ENCODE results near the gene STH. TPM values are rescaled to one million over a fixed set of nuclear protein-coding genes. Genes with fewer than 3 reads are reported as not detected.

Gene STH
- total RNA-seq, 1 experiment from 2014 or later: not detected

DNA sequence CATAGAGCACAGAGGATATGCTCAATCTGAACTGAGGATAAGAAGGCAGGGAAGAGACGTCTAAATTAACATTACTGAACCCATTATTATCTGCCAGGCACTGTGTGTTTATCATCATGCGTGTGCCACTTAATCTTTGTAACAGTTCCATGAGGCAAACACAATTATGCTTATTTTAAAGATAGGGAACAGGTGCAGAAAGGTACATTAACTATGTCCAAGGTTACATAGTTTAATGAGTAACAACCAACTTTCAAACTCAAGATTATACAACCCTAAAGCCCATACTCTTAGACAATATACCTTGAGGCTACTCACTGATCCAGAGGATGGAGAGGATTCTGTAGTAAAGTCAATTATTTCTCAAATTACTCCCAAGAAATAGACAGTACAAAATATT is 43.2 kb downstream of the STH start:
- ChIA-PET CTCF (no interaction called here), POLR2A (no interaction called here)
- no peak overlapping the region for H3K4me3 ChIP-seq (ENCODE audit: low read depth, low read length)
- H3K4me1 ChIP-seq: no peaks in the 10 kb centered on the region
- H3K9me3 Mint-ChIP-seq (ENCODE audit: unreplicated experiment): no peaks in the 10 kb centered on the region
- no peaks in the 10 kb centered on the region for H3K27me3 ChIP-seq (replicated peaks; ENCODE audit: control insufficient read depth, insufficient read depth, low read length)
- peaks cover 13% of the 10 kb centered on the region for H3K36me3 ChIP-seq (ENCODE audit: control insufficient read depth, insufficient read depth, low read length)
- H3K4me1 Mint-ChIP-seq (ENCODE audit: low read depth, unreplicated experiment): peaks cover 18% of the 10 kb centered on the region
- intact Hi-C loops (cut with micrococcal nuclease; ENCODE audit: unreplicated experiment): no loop called here
- no peaks in the 10 kb centered on the region for H3K27me3 Mint-ChIP-seq (ENCODE audit: insufficient read depth, unreplicated experiment)
- H3K36me3 Mint-ChIP-seq (ENCODE audit: insufficient read depth, unreplicated experiment): peaks cover 90% of the 10 kb centered on the region
- TF ChIP-seq, protein P1, sequence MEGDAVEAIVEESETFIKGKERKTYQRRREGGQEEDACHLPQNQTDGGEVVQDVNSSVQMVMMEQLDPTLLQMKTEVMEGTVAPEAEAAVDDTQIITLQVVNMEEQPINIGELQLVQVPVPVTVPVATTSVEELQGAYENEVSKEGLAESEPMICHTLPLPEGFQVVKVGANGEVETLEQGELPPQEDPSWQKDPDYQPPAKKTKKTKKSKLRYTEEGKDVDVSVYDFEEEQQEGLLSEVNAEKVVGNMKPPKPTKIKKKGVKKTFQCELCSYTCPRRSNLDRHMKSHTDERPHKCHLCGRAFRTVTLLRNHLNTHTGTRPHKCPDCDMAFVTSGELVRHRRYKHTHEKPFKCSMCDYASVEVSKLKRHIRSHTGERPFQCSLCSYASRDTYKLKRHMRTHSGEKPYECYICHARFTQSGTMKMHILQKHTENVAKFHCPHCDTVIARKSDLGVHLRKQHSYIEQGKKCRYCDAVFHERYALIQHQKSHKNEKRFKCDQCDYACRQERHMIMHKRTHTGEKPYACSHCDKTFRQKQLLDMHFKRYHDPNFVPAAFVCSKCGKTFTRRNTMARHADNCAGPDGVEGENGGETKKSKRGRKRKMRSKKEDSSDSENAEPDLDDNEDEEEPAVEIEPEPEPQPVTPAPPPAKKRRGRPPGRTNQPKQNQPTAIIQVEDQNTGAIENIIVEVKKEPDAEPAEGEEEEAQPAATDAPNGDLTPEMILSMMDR (IDR thresholded peaks at IDR 0.05; ENCODE audit: insufficient read depth in 1 of 2, low read depth in 1 of 2, low read length in 1 of 2, severe bottlenecking in 1 of 2, unreplicated experiment in 1 of 2): no peak
- no peaks in the 10 kb centered on the region for H3K9me3 ChIP-seq
- no peak overlapping the region for H3K27ac Mint-ChIP-seq (ENCODE audit: unreplicated experiment)
- H3K4me3 Mint-ChIP-seq (ENCODE audit: unreplicated experiment): no peak overlapping the region
- no peak for DNase-seq
- BruUV-seq (replicated peaks): no TSS peak

DNA sequence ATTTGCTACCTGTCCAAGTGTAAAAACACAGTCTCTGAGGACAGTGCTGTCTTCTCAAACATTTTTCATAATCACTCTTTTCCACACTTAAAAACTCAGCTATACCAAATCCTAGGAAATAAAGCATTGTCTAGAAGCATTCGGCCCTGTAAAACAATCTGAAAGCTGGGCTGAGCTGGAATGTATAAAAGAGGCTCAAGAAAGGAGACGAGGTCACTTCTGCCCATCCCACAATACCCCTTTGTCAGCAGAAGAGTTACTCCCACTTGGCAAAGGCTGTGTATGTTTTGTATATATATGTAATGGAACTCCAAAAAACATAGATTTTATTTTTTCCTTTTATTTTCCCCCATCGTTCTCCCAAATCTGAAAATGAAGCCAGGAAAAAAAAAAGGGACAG is 43.9 kb downstream of the STH start:
- H3K36me3 ChIP-seq (ENCODE audit: control insufficient read depth, insufficient read depth, low read length): peaks cover 10% of the 10 kb centered on the region
- ChIA-PET CTCF (no interaction called here), POLR2A (no interaction called here)
- no peaks in the 10 kb centered on the region for H3K4me1 ChIP-seq
- Mint-ChIP-seq H3K9me3 (ENCODE audit: unreplicated experiment) (no peaks in the 10 kb centered on the region), H3K36me3 (ENCODE audit: insufficient read depth, unreplicated experiment) (peaks cover 91% of the 10 kb centered on the region), H3K27me3 (ENCODE audit: insufficient read depth, unreplicated experiment) (no peaks in the 10 kb centered on the region), H3K27ac (ENCODE audit: unreplicated experiment) (no peak overlapping the region), H3K4me3 (ENCODE audit: unreplicated experiment) (no peak overlapping the region), H3K4me1 (ENCODE audit: low read depth, unreplicated experiment) (peaks cover 18% of the 10 kb centered on the region)
- no peaks in the 10 kb centered on the region for H3K27me3 ChIP-seq (replicated peaks; ENCODE audit: control insufficient read depth, insufficient read depth, low read length)
- BruUV-seq (replicated peaks): no TSS peak
- H3K9me3 ChIP-seq: no peaks in the 10 kb centered on the region
- intact Hi-C loops (cut with micrococcal nuclease; ENCODE audit: unreplicated experiment): no loop called here
- no peak for DNase-seq
- TF ChIP-seq, protein P1 (IDR thresholded peaks at IDR 0.05; ENCODE audit: insufficient read depth in 1 of 2, low read depth in 1 of 2, low read length in 1 of 2, severe bottlenecking in 1 of 2, unreplicated experiment in 1 of 2): no peak
- no peak overlapping the region for H3K4me3 ChIP-seq (ENCODE audit: low read depth, low read length)

DNA sequence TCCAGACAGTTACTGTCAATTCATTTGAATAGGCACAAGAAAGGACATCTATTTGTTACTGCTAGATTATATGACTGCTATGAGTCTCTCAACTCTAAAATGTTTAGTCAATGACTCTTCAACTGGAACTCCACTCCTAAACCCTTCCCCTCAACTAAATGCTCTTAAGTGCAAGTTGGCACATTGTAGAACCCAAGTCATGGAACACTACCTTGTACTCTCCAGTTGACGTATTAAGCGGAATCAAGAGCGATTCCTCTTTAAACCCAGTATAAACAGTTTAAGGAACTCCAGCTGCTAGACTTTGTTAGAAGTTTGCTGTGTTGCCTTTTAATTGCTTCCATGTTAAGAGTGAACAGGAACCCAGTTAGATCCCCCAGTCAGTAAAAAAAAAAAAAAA is 44.6 kb downstream of the STH start:
- Mint-ChIP-seq H3K36me3 (ENCODE audit: insufficient read depth, unreplicated experiment) (peaks cover 91% of the 10 kb centered on the region), H3K27ac (ENCODE audit: unreplicated experiment) (no peak overlapping the region), H3K9me3 (ENCODE audit: unreplicated experiment) (no peaks in the 10 kb centered on the region), H3K4me1 (ENCODE audit: low read depth, unreplicated experiment) (peaks cover 18% of the 10 kb centered on the region), H3K27me3 (ENCODE audit: insufficient read depth, unreplicated experiment) (no peaks in the 10 kb centered on the region), H3K4me3 (ENCODE audit: unreplicated experiment) (no peak overlapping the region)
- BruUV-seq (replicated peaks): no TSS peak
- no peak for DNase-seq
- Histone ChIP-seq H3K4me1 (no peaks in the 10 kb centered on the region), H3K9me3 (no peaks in the 10 kb centered on the region), H3K36me3 (ENCODE audit: control insufficient read depth, insufficient read depth, low read length) (peaks cover 8% of the 10 kb centered on the region), H3K27me3 (replicated peaks; ENCODE audit: control insufficient read depth, insufficient read depth, low read length) (no peaks in the 10 kb centered on the region), H3K4me3 (ENCODE audit: low read depth, low read length) (no peak overlapping the region)
- ChIA-PET CTCF (interaction anchor here (0.7 to 2.5 kb wide), 11 partner anchors 9 to 168 kb away, joined by 3 to 32 read pairs (median 5); partner anchors contain the start of gene KANSL1), POLR2A (interaction anchor here (1.1 kb wide), 1 partner anchor 149 kb away, joined by 5 read pairs; the partner anchor contains the start of gene KANSL1)
- TF ChIP-seq, protein P1 (IDR thresholded peaks at IDR 0.05; ENCODE audit: insufficient read depth in 1 of 2, low read depth in 1 of 2, low read length in 1 of 2, severe bottlenecking in 1 of 2, unreplicated experiment in 1 of 2): no peak
- intact Hi-C loops (cut with micrococcal nuclease; ENCODE audit: unreplicated experiment): loop anchor here (1.0 kb wide), 4 partner anchors 41 to 169 kb away; partner anchors contain the start of gene KANSL1

Measured in Caco-2 (cell line).